Fibroblast of lung (primary cell): ENCODE data around the gene MIOS. TPM values are rescaled to one million over a fixed set of nuclear protein-coding genes. Genes with fewer than 3 reads are reported as not detected.

Experiments
- DNase-seq, 2 donors: peaks; one replicate each; pipeline versions ENCODE4 v3.0.0 to v3.0.0-alpha.2; 2010; ENCODE audit warnings: low read depth in 2 of 2
- H2AFZ ChIP-seq: 2 replicates; pipeline ENCODE4 v1.5.1; 2012; ENCODE audit warnings: low read length, control low read depth, inconsistent platforms
- H3K27ac ChIP-seq: 2 replicates; pipeline ENCODE4 v1.5.1; 2011; ENCODE audit warnings: low read length, control low read depth; ENCODE audit not compliant: insufficient read depth
- H3K27me3 ChIP-seq: 2 replicates; pipeline ENCODE4 v1.5.1; 2011; ENCODE audit warnings: mild to moderate bottlenecking, low read length; ENCODE audit not compliant: control insufficient read depth, insufficient read depth
- H3K36me3 ChIP-seq: 2 replicates; pipeline ENCODE4 v1.5.1; 2011; ENCODE audit warnings: low read length; ENCODE audit not compliant: control insufficient read depth, insufficient read depth
- H3K4me1 ChIP-seq: 2 replicates; pipeline ENCODE4 v1.5.1; 2011; ENCODE audit warnings: low read length; ENCODE audit not compliant: control insufficient read depth, insufficient read depth; ENCODE audit errors: extremely low read depth
- H3K4me2 ChIP-seq: 2 replicates; pipeline ENCODE4 v1.5.1; 2011; ENCODE audit warnings: low read length, control low read depth; ENCODE audit not compliant: insufficient read depth; ENCODE audit errors: extremely low read depth
- H3K4me3 ChIP-seq, 4 experiments: fragments of 200-600 bp in 1 of 4; sonication (generic) in 1 of 4; replicated peaks in 1 of 4; 2 replicates each; pipeline ENCODE4 v1.5.1; 2011 to 2016; ENCODE audit warnings: low read length in 4 of 4, low read depth in 3 of 4, mild to moderate bottlenecking in 3 of 4, control low read depth in 2 of 4, inconsistent platforms in 1 of 4, mixed read lengths in 1 of 4; ENCODE audit not compliant: insufficient read depth in 1 of 4; ENCODE audit errors: control extremely low read depth in 1 of 4
- H3K79me2 ChIP-seq: 2 replicates; pipeline ENCODE4 v1.5.1; 2012; ENCODE audit warnings: mild to moderate bottlenecking, low read length, inconsistent platforms; ENCODE audit not compliant: control insufficient read depth, insufficient read depth
- H3K9ac ChIP-seq: 2 replicates; pipeline ENCODE4 v1.5.1; 2011; ENCODE audit warnings: mild to moderate bottlenecking, low read length, control low read depth; ENCODE audit not compliant: insufficient read depth
- H3K9me3 ChIP-seq: 2 replicates; pipeline ENCODE4 v1.5.1; 2012; ENCODE audit warnings: low read depth, low read length; ENCODE audit not compliant: control insufficient read depth, insufficient read depth
- H4K20me1 ChIP-seq: 2 replicates; pipeline ENCODE4 v1.5.1; 2011; ENCODE audit warnings: low read length; ENCODE audit not compliant: control insufficient read depth, insufficient read depth; ENCODE audit errors: extremely low read depth
- CTCF ChIP-seq, 2 donors: IDR thresholded peaks in 1 of 2; conservative IDR thresholded peaks in 1 of 2; 1 replicate in 1 of 2; 2 replicates in 1 of 2; pipeline ENCODE4 v1.5.1; 2011 to 2012; ENCODE audit warnings: low read length in 2 of 2, control low read depth in 1 of 2, inconsistent platforms in 1 of 2, low read depth in 1 of 2, mild to moderate bottlenecking in 1 of 2
- EZH2 ChIP-seq: IDR thresholded peaks from 2 replicates; pipeline ENCODE4 v1.5.1; 2012; ENCODE audit warnings: low read length, control low read depth, mild to moderate bottlenecking; ENCODE audit errors: missing control alignments
- polyA plus RNA-seq, 2 donors: library from polyadenylated mRNA; depleted of rRNA in 1 of 2; stranded (reverse) in 1 of 2; unstranded in 1 of 2; fragments of >200 nt; gene quantifications; 2 replicates each; pipeline ENCODE4 v1.2.1, GENCODE V29; 2011 to 2012; ENCODE audit warnings: missing spikeins in 1 of 2
- total RNA-seq: library from RNA; depleted of rRNA; stranded (reverse); fragments of >200 nt; gene quantifications from 2 replicates; pipeline ENCODE4 v1.2.1, GENCODE V29; 2014

The MIOS gene
- total and polyA plus RNA-seq, 2 donors (not counting 1 experiment from before 2014, with no cell fraction given), result 16.4 to 30.9 TPM

- H3K4me2 ChIP-seq, result no peak overlapping the region
- H2AFZ ChIP-seq, result no peak overlapping the region
- H3K4me3 ChIP-seq, result no peak overlapping the region
- H3K4me1 ChIP-seq, result peaks cover 2% of the 10 kb centered on the region
- no peak overlapping the region for H3K9ac ChIP-seq
- H4K20me1 ChIP-seq, result no peaks in the 10 kb centered on the region
- H3K9me3 ChIP-seq, result no peaks in the 10 kb centered on the region
- no peak overlapping the region for H3K27ac ChIP-seq
- no peaks in the 10 kb centered on the region for H3K36me3 ChIP-seq
- peaks cover 37% of the 10 kb centered on the region for H3K79me2 ChIP-seq
- no peak for DNase-seq
- TF ChIP-seq CTCF (conservative IDR thresholded peaks at IDR 0.05 in 1 of 2, IDR thresholded peaks at IDR 0.05 in 1 of 2; ENCODE audit: low read depth in 1 of 2, low read length in 2 of 2) (no peak), EZH2 (no peak)
- no peaks in the 10 kb centered on the region for H3K27me3 ChIP-seq
Measured at GRCh38 chr7:7570584-7570983, 3.9 kb downstream of the MIOS start.

GRCh38 chr7:7573701-7574100 lies 7.0 kb downstream of the MIOS start:
- Histone ChIP-seq H3K4me1 (no peaks in the 10 kb centered on the region), H3K27ac (no peak overlapping the region), H3K36me3 (no peaks in the 10 kb centered on the region), H4K20me1 (no peaks in the 10 kb centered on the region), H3K4me2 (no peak overlapping the region), H3K27me3 (no peaks in the 10 kb centered on the region), H3K9ac (no peak overlapping the region), H3K4me3 (no peak overlapping the region), H3K9me3 (no peaks in the 10 kb centered on the region), H3K79me2 (peaks cover 26% of the 10 kb centered on the region), H2AFZ (no peak overlapping the region)
- TF ChIP-seq CTCF (conservative IDR thresholded peaks at IDR 0.05 in 1 of 2, IDR thresholded peaks at IDR 0.05 in 1 of 2; ENCODE audit: low read depth in 1 of 2, low read length in 2 of 2) (no peak), EZH2 (no peak)
- no peak for DNase-seq

GRCh38 chr7:7576344-7576743 lies 9.7 kb downstream of the MIOS start:
- H3K4me1 ChIP-seq, result no peaks in the 10 kb centered on the region
- H3K27ac ChIP-seq, result no peak overlapping the region
- H3K36me3 ChIP-seq, result no peaks in the 10 kb centered on the region
- no peak overlapping the region for H3K9ac ChIP-seq
- DNase-seq, result no peak
- no peak overlapping the region for H3K4me3 ChIP-seq
- H3K9me3 ChIP-seq, result no peaks in the 10 kb centered on the region
- no peaks in the 10 kb centered on the region for H3K27me3 ChIP-seq
- H4K20me1 ChIP-seq, result no peaks in the 10 kb centered on the region
- H3K4me2 ChIP-seq, result no peak overlapping the region
- TF ChIP-seq CTCF (conservative IDR thresholded peaks at IDR 0.05 in 1 of 2, IDR thresholded peaks at IDR 0.05 in 1 of 2; ENCODE audit: low read depth in 1 of 2, low read length in 2 of 2), result no peak
- no peak for TF ChIP-seq EZH2
- H2AFZ ChIP-seq, result no peak overlapping the region
- peaks cover 6% of the 10 kb centered on the region for H3K79me2 ChIP-seq
